Fibroblast of gingiva (primary cell): Measurements from ENCODE around the gene KRTAP10-9.
"Not testable (repeated sequence)": the region's sequence is repeated elsewhere in the genome, so short reads cannot be mapped to it uniquely, and the experiment has no call there.

ENCODE experiments used
- DNase-seq: peaks from one replicate; pipeline ENCODE4 v3.0.0-alpha.2; 2011; ENCODE audit warnings: low read depth

The KRTAP10-9 gene

DNA sequence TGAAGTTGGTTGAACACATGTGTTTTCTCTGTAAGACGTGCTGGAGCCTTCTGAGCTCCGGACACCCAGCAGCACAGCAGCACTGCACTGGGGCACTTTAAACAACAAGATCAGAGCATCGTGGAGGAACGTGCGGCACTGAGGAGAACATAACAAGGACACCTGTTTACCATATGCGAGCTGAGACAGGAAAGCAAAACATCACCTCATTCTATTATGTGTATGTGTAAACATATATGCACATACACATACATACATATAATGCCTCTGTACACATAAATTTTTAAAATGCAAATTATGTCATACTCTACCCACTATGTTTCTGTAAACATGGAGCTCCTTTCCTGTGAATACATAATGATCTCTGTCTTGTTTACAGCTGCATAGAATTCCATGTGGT, 31.4 kb upstream of the KRTAP10-9 start:
- no peak for DNase-seq

DNA sequence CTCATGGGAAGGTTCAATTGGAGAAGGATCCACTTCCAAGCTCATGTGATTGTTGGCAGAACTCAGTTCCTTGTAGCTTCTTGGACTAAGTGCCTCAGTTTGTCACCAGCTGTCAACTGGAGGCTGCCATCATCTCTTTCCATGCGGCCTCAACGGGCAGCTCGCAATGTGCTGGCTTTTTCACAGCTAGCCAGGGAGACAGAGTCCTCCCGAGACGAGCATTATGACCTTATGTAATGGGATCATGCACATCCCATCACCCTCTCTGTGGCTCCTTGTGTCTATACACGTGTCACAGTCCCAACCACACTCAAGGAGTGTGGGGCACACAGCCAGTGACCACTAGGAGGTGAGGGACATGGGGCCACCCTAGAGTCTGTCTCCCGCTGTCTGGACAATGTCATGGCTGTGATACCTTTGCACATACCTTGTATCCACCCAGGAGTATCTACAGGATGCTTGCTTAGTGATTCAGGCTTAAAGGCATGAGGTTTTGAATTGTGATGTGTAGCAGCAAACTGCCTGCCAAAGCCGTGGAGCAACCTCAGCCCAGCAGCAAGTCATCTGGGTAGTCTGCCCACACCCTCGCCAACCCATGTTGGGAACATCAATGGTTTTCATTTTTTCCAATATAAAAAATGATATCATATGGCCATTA, 30.7 kb upstream of the KRTAP10-9 start:
- DNase-seq = no peak

DNA sequence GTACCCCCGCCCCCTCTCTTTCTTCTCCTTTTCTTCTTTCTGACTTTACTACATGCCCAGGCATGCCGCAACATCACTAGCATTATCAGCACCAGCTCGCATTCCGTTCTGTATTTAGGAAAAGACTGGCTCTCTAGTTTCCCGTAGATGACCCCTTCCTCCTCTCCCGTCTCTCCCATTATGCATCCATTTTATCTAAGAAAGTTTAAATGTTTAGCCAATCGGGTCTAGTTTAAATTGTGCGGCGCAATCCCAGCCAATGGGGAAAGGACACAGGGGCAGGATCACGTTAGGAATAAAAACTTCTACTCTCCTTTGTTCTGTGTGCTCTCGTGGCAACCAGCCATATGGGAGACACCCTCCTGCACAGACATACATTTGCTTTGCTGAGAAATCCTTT, 28.8 kb upstream of the KRTAP10-9 start:
- no peak for DNase-seq

DNA sequence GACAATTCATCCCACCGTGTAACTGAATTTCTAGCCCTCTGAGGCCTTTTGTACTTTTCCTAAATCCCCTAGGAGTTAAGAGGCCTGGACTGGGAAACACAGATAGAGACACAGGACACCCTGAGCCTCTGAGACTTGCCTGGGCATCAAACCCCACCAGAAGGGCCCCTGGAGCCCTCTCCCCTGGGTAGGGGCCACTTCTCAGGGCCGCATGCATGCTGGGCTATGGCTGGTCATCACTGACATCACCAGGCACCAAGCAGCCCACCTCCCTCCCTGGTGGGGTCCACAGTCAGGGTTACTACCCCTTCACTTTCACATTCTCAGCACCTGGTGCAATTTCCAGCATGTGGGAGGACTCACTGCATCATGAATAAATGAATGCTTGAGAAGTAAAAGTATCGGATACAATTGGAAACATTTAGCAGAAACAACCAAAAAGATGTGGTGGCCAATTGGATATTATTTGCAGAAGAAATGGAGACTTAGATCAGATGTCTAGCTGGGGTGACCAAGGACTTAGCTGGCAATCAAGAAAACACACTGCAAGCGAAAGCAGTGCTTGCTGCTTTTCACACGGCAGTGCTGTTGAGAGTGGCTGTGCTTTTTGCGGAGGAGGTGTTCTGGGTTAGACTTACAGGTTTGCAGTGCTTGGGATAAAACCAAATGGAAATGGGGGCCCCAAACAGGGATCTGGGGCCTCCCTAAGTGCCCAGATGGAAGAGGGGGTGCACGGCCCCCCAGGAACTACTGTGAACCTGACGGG, 27.4 kb upstream of the KRTAP10-9 start:
- DNase-seq = no peak

DNA sequence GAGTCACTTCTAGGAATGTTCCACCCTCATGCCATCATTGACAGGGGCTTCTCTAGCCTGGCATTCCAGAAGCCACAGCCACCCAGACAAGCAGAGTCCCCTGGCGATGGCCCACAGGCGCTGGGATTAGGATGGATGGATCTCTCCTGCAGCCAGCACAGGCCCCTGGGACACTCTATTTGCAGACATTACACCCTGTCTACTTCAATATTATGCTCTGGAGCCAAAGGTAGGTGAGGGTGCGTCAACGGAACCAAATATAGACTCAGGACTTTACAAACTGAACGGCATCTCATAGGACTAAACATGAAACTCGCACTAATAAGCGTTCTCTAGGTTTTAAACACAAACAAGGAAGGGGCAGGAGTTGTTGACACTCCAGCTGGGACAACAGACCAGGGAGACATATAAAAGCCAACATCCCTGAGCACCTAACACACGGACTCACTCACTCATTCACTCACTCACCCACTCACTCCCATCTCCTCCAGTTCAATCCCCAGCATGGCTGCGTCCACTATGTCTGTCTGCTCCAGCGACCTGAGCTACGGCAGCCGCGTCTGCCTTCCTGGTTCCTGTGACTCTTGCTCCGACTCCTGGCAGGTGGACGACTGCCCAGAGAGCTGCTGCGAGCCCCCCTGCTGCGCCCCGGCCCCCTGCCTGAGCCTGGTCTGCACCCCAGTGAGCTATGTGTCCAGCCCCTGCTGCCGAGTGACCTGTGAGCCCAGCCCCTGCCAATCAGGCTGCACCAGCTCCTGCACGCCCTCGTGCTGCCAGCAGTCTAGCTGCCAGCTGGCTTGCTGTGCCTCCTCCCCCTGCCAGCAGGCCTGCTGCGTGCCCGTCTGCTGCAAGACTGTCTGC, 26.5 kb upstream of the KRTAP10-9 start, which contains the start of gene KRTAP10-7:
TSS of gene KRTAP10-7 (plus strand) at position 480 of the 861 bp plus-strand sequence. CDS start at position 505, 25 bp downstream.
- DNase-seq = not testable (repeated sequence)

DNA sequence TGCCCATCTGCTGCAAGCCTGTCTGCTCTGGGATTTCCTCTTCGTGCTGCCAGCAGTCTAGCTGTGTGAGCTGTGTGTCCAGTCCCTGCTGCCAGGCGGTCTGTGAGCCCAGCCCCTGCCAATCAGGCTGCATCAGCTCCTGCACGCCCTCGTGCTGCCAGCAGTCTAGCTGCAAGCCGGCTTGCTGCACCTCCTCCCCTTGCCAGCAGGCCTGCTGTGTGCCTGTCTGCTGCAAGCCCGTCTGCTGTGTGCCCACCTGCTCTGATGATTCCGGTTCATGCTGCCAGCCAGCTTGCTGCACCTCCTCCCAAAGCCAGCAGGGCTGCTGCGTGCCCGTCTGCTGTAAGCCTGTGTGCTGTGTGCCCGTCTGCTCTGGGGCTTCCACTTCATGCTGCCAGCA, 25.8 kb upstream of the KRTAP10-9 start:
- DNase-seq = not testable (repeated sequence)

DNA sequence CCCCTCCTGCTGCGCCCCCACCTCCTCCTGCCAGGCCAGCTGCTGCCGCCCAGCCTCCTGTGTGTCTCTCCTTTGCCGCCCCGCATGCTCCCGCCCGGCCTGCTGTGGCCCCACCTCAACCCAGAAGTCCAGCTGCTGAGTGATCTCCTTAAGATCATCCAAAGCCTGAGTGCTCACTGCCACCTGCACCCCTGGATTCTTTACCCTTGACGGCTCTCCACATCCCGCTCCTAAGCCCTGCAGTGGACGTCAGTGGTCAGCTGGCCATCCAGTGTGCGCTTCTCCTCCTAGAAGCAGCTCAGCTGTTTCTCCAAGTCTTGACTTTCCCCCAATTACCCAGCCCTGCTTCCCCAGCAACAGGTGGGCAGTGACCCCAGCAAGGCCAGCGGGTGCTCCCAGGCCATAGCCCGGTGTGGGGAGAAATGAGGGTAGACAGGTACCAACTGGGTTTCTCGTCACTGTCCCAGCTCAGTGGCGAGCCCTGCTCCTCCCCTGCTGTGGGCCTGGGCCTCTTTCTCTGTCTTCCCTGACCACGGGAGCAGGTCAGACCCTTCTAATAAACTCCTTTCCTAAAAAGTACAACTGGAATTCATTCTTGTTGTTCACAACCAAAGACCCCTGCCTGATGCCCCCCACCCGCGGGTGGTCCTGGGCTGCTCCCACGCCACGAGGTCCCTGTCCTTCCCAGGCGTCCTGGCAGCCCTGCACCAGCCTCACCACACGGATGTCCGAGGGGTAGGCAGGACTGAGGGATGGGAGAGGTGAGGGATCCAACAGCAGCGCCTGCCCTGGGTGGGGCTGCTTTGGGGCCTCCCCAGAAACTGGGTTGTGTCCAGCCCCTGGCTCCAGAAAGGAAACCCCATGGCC, 25.1 kb upstream of the KRTAP10-9 start:
- no peak for DNase-seq

DNA sequence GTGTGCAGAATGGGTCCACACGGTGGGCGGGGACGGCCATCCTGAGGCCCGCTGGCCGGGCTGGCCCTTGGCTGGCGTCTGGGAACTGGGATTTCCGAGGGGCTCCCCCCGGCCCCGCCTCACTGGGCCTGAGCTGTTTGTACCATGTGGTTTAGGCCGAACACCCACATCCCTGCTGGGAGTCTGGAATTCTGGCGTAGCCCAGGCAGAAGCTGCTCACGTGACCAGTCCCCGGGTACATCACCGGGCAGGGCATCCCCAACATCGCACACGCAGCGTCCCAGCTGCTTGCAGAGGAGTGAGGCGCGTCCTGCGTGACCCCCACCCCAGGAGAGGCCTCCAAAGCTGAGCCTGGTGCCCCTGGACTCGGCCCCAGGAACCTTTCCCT, 24.4 kb upstream of the KRTAP10-9 start:
- DNase-seq = no peak

DNA sequence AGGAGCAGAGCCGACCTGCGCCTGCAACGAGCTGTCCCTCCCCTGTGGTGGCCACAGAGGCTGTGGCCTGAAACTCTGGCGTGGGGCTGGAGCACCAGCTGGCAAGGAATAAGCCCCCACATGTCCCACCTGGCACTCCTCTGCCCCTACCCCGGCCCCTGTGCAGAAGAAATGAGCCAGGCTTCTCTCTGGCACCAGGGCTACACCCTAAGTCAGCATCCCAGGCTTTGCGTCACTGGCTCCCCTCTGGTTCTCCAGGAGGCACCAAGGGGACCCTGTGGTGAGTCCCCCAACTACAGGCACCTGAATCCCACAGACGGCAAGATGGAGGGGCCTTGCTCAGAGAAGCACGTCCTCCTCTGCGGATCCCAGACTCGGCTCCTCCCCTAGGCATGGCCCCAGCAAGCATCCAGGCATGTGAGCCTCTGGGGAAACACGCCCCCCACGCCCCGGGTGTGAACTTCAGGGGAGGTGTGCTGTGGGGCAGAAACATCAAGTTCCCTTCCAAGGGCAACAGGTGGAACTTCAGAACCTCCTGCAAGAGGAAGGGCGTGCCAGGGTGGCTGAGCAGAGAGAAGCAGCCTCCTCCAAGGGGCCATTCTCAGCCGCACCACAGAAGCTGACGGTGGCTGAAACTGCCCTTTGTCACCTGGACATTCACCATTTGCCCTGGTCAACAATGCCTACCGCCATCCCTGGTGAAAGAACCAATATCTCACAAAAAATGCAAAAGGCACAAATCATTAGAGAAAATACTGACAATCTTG, 23.6 kb upstream of the KRTAP10-9 start:
- no peak for DNase-seq

DNA sequence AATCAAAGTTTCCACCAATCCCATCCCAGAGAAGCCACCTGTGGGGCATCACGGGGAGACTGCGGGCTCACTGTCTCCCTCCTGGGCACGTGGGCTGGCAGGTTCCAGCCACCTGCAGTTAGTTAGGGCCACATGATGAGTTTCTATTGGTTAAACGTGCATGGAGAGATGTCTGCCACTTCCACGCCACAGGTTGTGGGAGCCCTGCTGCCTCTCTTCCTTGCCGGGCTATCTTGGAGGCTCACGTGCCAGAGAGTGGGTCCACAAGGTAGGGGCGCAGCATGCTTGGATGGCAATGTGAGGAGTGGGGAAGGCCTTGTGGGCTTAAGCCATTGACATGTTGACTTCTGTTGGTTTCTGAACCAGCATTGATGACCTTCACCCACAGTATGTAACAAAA, 23.0 kb upstream of the KRTAP10-9 start:
- DNase-seq = no peak

DNA sequence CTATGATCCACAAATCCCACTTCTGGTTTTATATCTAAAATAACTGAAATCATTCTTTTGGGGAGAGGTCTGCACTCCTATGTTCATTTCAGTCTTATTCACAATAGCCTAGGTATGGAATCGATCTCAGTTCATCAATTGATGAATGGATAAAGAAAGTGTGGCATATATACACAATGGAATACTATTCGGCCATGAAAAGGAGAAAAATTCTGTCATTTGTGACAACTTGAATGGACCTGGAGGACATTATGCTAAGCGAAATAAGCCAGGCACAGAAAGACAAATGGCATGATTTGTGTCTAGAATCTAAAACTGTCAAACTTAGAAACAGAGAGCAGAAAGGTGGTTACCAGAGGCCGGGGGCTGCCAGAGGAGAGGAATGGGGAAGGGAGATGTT, 20.4 kb upstream of the KRTAP10-9 start:
- DNase-seq = no peak

DNA sequence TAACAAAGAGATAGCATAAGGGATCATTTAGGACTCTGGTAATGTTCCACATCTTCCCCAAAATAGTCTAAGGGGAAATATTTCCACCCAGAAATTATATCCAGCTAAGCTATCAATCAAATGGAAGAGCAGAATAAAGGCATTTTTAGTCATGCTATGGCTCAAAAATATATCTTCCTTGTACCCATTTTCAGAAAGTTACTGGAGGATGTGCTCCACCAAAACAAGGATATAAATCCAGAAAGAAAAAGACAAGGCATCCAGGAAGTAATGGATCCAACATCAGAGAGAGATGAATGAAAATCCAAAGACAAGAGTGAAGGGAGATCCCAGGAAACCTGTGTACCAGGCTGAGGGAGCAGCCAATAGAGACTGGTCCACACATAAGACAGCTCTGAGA, 17.7 kb upstream of the KRTAP10-9 start:
- DNase-seq = no peak

DNA sequence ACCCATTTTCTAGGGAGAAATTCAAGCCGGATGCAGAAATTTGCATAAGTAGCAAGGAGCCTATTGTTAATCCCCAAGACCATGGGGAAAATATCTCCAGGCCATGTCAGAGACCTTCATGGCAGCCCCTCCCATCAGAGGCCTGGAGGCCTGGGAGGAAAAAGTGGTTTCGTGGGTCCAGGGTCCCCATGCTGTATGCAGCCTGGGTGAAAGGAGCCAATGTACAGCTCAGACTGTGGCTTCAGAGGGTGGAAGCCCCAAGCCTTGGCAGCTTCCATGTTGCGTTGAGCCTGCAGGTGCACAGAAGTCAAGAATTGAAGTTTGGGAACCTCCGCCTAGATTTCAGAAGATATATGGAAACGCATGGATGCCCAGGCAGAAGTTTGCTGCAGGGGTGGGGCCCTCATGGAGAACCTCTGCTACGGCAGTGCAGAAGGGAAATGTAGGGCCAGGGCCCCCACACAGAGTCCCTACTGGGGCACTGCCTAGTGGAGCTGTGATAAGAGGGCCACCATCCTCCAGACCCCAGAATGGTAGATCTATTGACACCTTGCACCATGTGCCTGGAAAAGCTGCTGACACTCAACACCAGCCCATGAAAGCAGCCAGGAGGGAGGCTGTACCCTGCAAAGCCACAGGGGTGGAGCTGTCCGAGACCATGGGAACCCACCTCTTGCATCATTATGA, 16.6 kb upstream of the KRTAP10-9 start:
- DNase-seq = not testable (repeated sequence)

DNA sequence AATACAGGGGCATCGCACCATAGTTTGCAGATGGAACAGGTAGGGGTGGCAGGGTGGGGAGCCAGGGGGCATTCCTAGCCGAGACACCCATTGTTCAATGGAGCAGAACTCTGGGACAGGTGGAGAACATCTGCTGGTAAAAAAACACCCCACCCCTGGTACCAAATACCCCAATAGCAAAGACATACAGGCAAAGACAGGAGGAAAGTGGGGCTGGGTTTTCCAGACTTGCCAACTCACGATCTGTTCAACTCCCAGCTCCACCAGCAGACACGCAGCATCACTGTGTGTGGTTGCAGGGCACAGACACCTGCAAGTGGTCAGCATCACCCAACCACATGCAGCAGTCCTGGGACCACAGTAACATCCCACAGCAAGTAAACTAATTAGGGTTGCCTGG, 15.3 kb upstream of the KRTAP10-9 start:
- no peak for DNase-seq

DNA sequence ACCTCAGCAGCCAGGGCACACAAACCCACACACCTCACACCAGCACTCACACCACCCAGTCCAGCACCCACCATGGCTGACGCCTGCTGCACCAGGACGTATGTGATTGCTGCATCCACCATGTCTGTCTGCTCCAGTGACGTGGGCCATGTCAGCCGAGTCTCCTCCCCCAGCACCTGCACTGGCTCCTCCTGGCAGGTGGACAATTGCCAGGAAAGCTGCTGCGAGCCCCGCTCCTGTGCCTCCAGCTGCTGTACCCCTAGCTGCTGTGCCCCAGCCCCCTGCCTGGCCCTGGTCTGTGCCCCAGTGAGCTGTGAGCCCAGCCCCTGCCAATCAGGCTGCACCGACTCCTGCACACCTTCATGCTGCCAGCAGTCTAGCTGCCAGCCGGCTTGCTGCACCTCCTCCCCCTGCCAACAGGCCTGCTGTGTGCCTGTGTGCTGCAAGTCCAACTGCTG, 14.8 kb upstream of the KRTAP10-9 start, which contains the start of gene KRTAP10-8:
TSS of gene KRTAP10-8 (plus strand) at position 51 of the 458 bp plus-strand sequence. CDS start at position 73, 22 bp downstream.
- no peak for DNase-seq

DNA sequence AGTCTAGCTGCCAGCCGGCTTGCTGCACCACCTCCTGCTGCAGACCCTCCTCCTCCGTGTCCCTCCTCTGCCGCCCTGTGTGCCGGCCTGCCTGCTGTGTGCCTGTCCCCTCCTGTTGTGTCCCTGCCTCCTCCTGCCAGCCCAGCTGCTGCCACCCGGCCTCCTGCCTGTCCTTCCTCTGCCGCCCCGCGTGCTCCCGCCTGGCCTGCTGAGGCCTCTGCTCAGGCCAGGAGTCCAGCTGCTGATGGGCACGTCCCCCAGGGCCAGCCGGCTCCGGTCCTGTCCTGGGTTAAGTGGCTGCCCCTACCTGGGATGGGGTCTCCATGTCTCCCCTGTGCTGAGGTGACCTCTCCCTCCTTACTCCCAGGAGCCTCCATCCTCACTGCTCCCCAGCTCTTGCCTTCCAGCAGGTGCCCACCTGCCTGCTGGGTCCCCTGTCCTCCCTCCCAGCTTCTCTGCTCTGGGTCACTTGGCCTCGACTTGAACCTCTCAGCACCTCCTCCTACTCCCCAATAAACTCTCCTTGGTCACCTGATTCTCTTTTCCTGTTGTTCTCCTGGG, 14.1 kb upstream of the KRTAP10-9 start:
- DNase-seq = no peak

DNA sequence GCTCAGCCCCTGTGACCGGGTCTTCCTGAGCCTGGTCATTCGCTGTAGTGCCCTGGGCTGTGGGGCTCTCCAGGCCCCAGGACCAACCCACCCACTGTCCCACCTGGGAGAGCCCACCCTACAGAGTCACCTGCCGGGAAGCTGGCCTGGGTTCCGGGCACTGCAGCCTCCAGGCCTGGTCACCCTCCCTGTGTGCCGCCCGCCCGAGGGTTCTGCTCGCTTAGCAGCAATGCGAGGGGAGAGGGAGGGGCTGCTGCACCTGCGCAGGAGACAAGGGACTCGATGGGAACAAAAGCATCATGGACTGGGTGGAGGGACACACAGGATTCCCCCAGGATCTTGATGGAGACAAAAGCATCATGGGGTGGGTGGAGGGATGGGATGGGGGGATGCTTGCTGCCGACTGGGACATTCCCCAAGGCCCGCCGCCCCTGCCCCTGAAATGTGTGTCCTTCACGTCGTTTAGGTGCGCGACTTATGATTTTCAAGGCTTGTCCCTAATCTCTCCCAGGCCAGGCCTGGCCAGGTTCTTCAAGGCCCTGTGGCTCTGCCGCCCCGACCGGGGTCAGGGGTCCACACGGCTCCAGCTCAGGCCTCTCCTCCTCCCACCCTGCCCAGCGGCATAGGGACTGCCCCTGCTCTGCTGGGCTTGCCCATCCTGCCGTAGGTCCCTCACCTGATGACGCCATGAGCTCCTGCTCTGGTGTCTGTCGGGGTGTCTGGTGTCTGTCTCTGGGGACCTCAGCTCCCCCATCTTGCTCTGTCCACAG, 13.3 kb upstream of the KRTAP10-9 start:
- no peak for DNase-seq

DNA sequence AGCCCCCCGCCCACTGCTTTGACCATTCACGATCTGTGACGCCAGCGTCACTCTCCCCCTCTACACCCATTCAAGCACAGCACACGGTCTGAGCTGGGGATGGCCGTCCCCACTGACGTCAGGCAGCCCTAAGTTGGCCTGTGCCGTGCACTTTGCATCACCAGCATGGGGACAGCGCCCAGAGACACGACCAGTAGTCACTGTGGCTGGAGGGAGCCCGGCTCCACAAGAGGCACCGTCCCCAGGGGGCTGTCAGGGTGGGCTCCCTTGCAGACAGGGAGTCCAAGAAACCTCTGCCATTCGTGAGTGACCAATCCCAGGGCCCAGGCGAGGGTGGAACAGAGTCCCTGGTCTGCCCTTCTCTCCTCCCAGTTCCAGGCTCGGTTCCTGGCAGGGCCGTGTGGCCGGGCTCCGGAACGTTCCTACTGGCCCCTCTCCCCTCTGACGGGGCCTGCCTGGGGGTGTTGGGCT, 12.7 kb upstream of the KRTAP10-9 start:
- DNase-seq = no peak

DNA sequence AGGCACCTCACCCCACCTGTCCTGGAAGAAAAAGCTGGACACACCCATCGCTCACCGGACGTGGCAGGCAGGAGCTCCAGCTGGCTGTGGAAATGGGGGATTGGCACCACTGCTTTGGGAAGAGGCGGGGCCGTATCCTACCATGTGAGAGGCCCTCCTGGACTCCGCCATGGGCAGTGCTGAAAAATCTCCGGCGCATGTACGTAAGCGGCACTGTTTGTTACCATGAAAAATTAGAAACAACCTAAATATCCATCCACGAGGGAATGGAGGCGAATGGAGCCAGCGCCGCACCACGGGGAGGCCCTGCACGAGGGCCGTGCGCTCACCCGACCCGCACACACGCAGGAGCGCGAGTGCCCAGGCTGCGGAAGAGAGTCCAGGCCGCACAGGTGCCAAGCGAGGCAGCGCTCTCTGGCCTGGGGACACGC, 11.9 kb upstream of the KRTAP10-9 start:
- no peak for DNase-seq
